ENCODE data around the gene SNRPD2. TPM values are rescaled to one million over a fixed set of nuclear protein-coding genes. Genes with fewer than 3 reads are reported as not detected.
A peak's percentile ranks its signal among the peaks of the same experiment; 100 is the strongest.
"Not testable (repeated sequence)": the region's sequence is repeated elsewhere in the genome, so short reads cannot be mapped to it uniquely, and the experiment has no call there.

SNRPD2 gene
- polyA plus RNA-seq, 2 of the 4 experiments (the other 2 are of a cell fraction): 811 to 1,002 TPM

GRCh38 chr19:45729800-45730290 is 38.1 kb upstream of the SNRPD2 start:
- Histone ChIP-seq H3K27ac (peak overlapping the region; percentile 92 to 95), H3K4me2 (peak overlapping the region; percentile 79), H3K4me1 (peaks cover 24% of the 10 kb centered on the region), H3K9me3 (no peaks in the 10 kb centered on the region), H3K4me3 (peak overlapping the region; percentile 89)
- ATAC-seq (peak; percentile 3 to 14; a peak in 3 of 6 replicates), DNase-seq (ENCODE audit: low read depth in 1 of 2, low spot score in 1 of 2) (no peak), FAIRE-seq (peak; percentile 73)
- ChIA-PET POLR2A (interaction anchor here (1.0 to 2.5 kb wide), 4 partner anchors 9 to 40 kb away, joined by 3 to 34 read pairs (median 12); partner anchors contain the start of genes QPCTL, SIX5 and SNRPD2), CTCF (interaction anchor here (1.0 to 3.4 kb wide), 12 partner anchors 8 to 290 kb away, joined by 3 to 24 read pairs (median 4); partner anchors contain the start of genes QPCTL and SIX5)
- WGBS (ENCODE audit: missing lambda C conversion rate): 10% methylated on average over 10 of the region's 10 CpGs
- TF ChIP-seq EHMT2 (IDR thresholded peaks at IDR 0.05; ENCODE audit: low read depth): no peak
- TF ChIP-seq HDAC2 (IDR thresholded peaks at IDR 0.05): no peak
- no peak for TF ChIP-seq BHLHE40 (IDR thresholded peaks at IDR 0.05; ENCODE audit: low read depth, low read length)

- TF ChIP-seq KDM1A (IDR thresholded peaks at IDR 0.05; ENCODE audit: low read depth): 0 out of 2 replicates have a peak, but pooled peaks have one; percentile 18
- peak; percentile 46 to 88; a peak in 3 of 4 replicates for TF ChIP-seq CEBPB (IDR thresholded peaks at IDR 0.05)
- TF ChIP-seq FOSL2 (IDR thresholded peaks at IDR 0.05): 0 out of 2 replicates have a peak, but pooled peaks have one; percentile 10
- peak; percentile 89 for TF ChIP-seq FOSL2 (CRISPR knock-in tag; IDR thresholded peaks at IDR 0.05)
- 0 out of 2 replicates have a peak, but pooled peaks have one; percentile 46 for TF ChIP-seq CHD4 (IDR thresholded peaks at IDR 0.05; ENCODE audit: borderline replicate concordance)
- CTCF ChIA-PET: interaction anchor here (0.6 to 7.4 kb wide), 3 partner anchors 36 to 71 kb away, joined by 4 to 43 read pairs (median 21); partner anchors contain the start of genes QPCTL and SIX5
- H3K4me3 ChIP-seq; H3K9me3 ChIP-seq; H3K4me2 ChIP-seq; POLR2A ChIA-PET; FAIRE-seq; DNase-seq (ENCODE audit: low read depth in 1 of 2, low spot score in 1 of 2); ATAC-seq: not testable (repeated sequence)
- peaks cover 30% of the 10 kb centered on the region for H3K4me1 ChIP-seq
- 90% methylated on average over 18 of the region's 18 CpGs for WGBS (ENCODE audit: missing lambda C conversion rate)
- H3K27ac ChIP-seq: peak overlapping the region in 1 of 2 experiments; percentile 11; a peak in 1 of 6 replicates
Observed at GRCh38 chr19:45728683-45729082, 36.9 kb upstream of the SNRPD2 start.

- POLR2A ChIA-PET: interaction anchor here (1.4 kb wide), 1 partner anchor 11 kb away, joined by 6 read pairs; the partner anchor contains the start of gene FBXO46
- ATAC-seq; H3K4me3 ChIP-seq; H3K9me3 ChIP-seq; H3K4me2 ChIP-seq; FAIRE-seq; DNase-seq (ENCODE audit: low read depth in 1 of 2, low spot score in 1 of 2): not testable (repeated sequence)
- WGBS (ENCODE audit: missing lambda C conversion rate): 95% methylated on average over 11 of the region's 11 CpGs
- Histone ChIP-seq H3K4me1 (peaks cover 50% of the 10 kb centered on the region), H3K27ac (peak overlapping the region in 1 of 2 experiments; percentile 86; a peak in 1 of 6 replicates)
- CTCF ChIA-PET: interaction anchor here (0.7 to 12.7 kb wide), 5 partner anchors 9 to 97 kb away, joined by 3 to 160 read pairs (median 4); partner anchors contain the start of genes QPCTL and SNRPD2
Observed at GRCh38 chr19:45720065-45720464, 28.3 kb upstream of the SNRPD2 start.

- POLR2A ChIA-PET: interaction anchor here (0.7 to 2.3 kb wide), 9 partner anchors 9 to 51 kb away, joined by 3 to 67 read pairs (median 7); partner anchors contain the start of genes FBXO46, QPCTL, SIX5 and SNRPD2
- WGBS (ENCODE audit: missing lambda C conversion rate): 55% methylated on average over 12 of the region's 12 CpGs
- Histone ChIP-seq H3K4me3 (peak overlapping the region; percentile 45), H3K4me1 (peaks cover 44% of the 10 kb centered on the region), H3K4me2 (peak overlapping the region; percentile 88), H3K27ac (peak overlapping the region; percentile 90 to 93), H3K9me3 (peaks cover 4% of the 10 kb centered on the region)
- CTCF ChIA-PET: interaction anchor here (0.6 to 12.7 kb wide), 10 partner anchors 9 to 81 kb away, joined by 3 to 160 read pairs (median 9); partner anchors contain the start of genes QPCTL, SIX5 and SNRPD2
- ATAC-seq (peak; percentile 3 to 10; a peak in 5 of 6 replicates), FAIRE-seq (no peak), DNase-seq (ENCODE audit: low read depth in 1 of 2, low spot score in 1 of 2) (no peak)
- TF ChIP-seq ZNF302 (CRISPR knock-in tag; IDR thresholded peaks at IDR 0.05): no peak
- no peak for TF ChIP-seq EP300 (IDR thresholded peaks at IDR 0.05)
- no peak for TF ChIP-seq PHF8 (IDR thresholded peaks at IDR 0.05; ENCODE audit: borderline replicate concordance, low read depth)
- TF ChIP-seq HOXB13 (CRISPR knock-in tag; IDR thresholded peaks at IDR 0.05; ENCODE audit: low read depth): no peak; the same call in 1 of the 2 replicates
- no peak for TF ChIP-seq JUN (IDR thresholded peaks at IDR 0.05)
- TF ChIP-seq TFCP2L1 (CRISPR knock-in tag; IDR thresholded peaks at IDR 0.05): no peak
- TF ChIP-seq ZFP36 (IDR thresholded peaks at IDR 0.05; ENCODE audit: borderline replicate concordance, partially characterized antibody): peak; percentile 12
- no peak for TF ChIP-seq ATOH8 (CRISPR knock-in tag; IDR thresholded peaks at IDR 0.05; ENCODE audit: low read depth)
- TF ChIP-seq HOXA7 (CRISPR knock-in tag; IDR thresholded peaks at IDR 0.05): no peak
- no peak for TF ChIP-seq FOXS1 (CRISPR knock-in tag; IDR thresholded peaks at IDR 0.05)
- TF ChIP-seq HOXB5 (CRISPR knock-in tag; IDR thresholded peaks at IDR 0.05): no peak
- TF ChIP-seq PBX3 (IDR thresholded peaks at IDR 0.05): no peak
- TF ChIP-seq BCL3 (IDR thresholded peaks at IDR 0.05): no peak
- TF ChIP-seq SREBF2 (IDR thresholded peaks at IDR 0.05): no peak
- TF ChIP-seq HDAC2 (IDR thresholded peaks at IDR 0.05): no peak
- TF ChIP-seq KDM1A (IDR thresholded peaks at IDR 0.05; ENCODE audit: low read depth): 0 out of 2 replicates have a peak, but pooled peaks have one; percentile 21
- no peak for TF ChIP-seq RARB (CRISPR knock-in tag; IDR thresholded peaks at IDR 0.05)
- TF ChIP-seq EHF (CRISPR knock-in tag; IDR thresholded peaks at IDR 0.05): 0 out of 2 replicates have a peak, but pooled peaks have one; percentile 4
- TF ChIP-seq FOSL2 (IDR thresholded peaks at IDR 0.05): no peak
- 0 out of 2 replicates have a peak, but pooled peaks have one; percentile 6 for TF ChIP-seq FOSL2 (CRISPR knock-in tag; IDR thresholded peaks at IDR 0.05)
- no peak for TF ChIP-seq POLR2A (IDR thresholded peaks at IDR 0.05; ENCODE audit: low read length)
- no peak for TF ChIP-seq NPAS2 (CRISPR knock-in tag; IDR thresholded peaks at IDR 0.05; ENCODE audit: borderline replicate concordance)
Observed at GRCh38 chr19:45717983-45718650, 26.4 kb upstream of the SNRPD2 start.

Measured in A549 (cell line).